Endodermal cell (in vitro differentiated cells): ENCODE measurements around the gene ARHGEF28. TPM values are rescaled to one million over a fixed set of nuclear protein-coding genes. Genes with fewer than 3 reads are reported as not detected.

Source experiments
- DNase-seq: peaks from one replicate; pipeline ENCODE4 v3.0.0-alpha.2; 2017
- H3K27ac ChIP-seq: 2 replicates; pipeline ENCODE4 v1.5.1; 2013; ENCODE audit warnings: mild to moderate bottlenecking, low read depth, low read length, moderate library complexity
- H3K27me3 ChIP-seq: 2 replicates; pipeline ENCODE4 v1.6.1; 2013; ENCODE audit warnings: mild to moderate bottlenecking, low read length, moderate library complexity; ENCODE audit not compliant: insufficient read depth, control insufficient read depth, poor library complexity, severe bottlenecking
- H3K36me3 ChIP-seq: 2 replicates; pipeline ENCODE4 v1.7.0; 2013; ENCODE audit warnings: mild to moderate bottlenecking, low read length, moderate library complexity; ENCODE audit not compliant: control insufficient read depth, insufficient read depth
- H3K4me1 ChIP-seq: one replicate; pipeline ENCODE4 v1.7.0; 2013; ENCODE audit warnings: low read length; ENCODE audit not compliant: control insufficient read depth, insufficient read depth
- H3K4me3 ChIP-seq: 2 replicates; pipeline ENCODE4 v1.5.1; 2013; ENCODE audit warnings: mild to moderate bottlenecking, low read length, moderate library complexity
- H3K9ac ChIP-seq: 2 replicates; pipeline ENCODE4 v1.6.1; 2013; ENCODE audit warnings: mild to moderate bottlenecking, low read length, moderate library complexity; ENCODE audit not compliant: poor library complexity, severe bottlenecking; ENCODE audit errors: extremely low read depth
- H3K9me3 ChIP-seq: 2 replicates; pipeline ENCODE4 v1.6.1; 2013; ENCODE audit warnings: mild to moderate bottlenecking, low read length, moderate library complexity; ENCODE audit not compliant: control insufficient read depth
- H3K27ac Mint-ChIP-seq: 2 replicates; pipeline ENCODE4 v1.8.0; 2020; ENCODE audit warnings: mixed read lengths
- H3K27me3 Mint-ChIP-seq: 2 replicates; pipeline ENCODE4 v1.8.0; 2021; ENCODE audit warnings: mild to moderate bottlenecking, mixed read lengths; ENCODE audit not compliant: insufficient read depth
- H3K36me3 Mint-ChIP-seq: 2 replicates; pipeline ENCODE4 v1.8.0; 2020; ENCODE audit warnings: low read depth, mixed read lengths
- H3K4me1 Mint-ChIP-seq: 2 replicates; pipeline ENCODE4 v1.8.0; 2020; ENCODE audit warnings: mixed read lengths
- H3K4me3 Mint-ChIP-seq: 2 replicates; pipeline ENCODE4 v1.8.0; 2020; ENCODE audit warnings: mild to moderate bottlenecking, moderate library complexity, mixed read lengths
- H3K9me3 Mint-ChIP-seq: 2 replicates; pipeline ENCODE4 v1.8.0; 2020; ENCODE audit warnings: mild to moderate bottlenecking, mixed read lengths
- WGBS, 2 experiments: methylation state at CpG; one replicate each; pipeline versions ENCODE4 v1.1.5 to v1.1.7; 2013; ENCODE audit warnings: missing lambda C conversion rate in 2 of 2, mixed read lengths in 1 of 2; ENCODE audit not compliant: insufficient coverage in 1 of 2, insufficient read length in 1 of 2; 5-methylcytosine and 5-hydroxymethylcytosine counted together
- total RNA-seq, 2 donors: library from RNA; stranded (reverse); fragmentation: NEBNext Ultra II Directional in 1 of 2; extraction: Animal tissue kit (Norgen Biotek cat#: 25700) in 1 of 2; gene quantifications; 2 replicates in 1 of 2; 3 replicates in 1 of 2; pipeline ENCODE4 v1.2.1, GENCODE V29; 2021
- TF ChIP-seq, protein P1 (sequence below): fragments of 200-600 bp; sonication (generic); conservative IDR thresholded peaks from 2 replicates; pipeline ENCODE4 v1.5.0; 2021; ENCODE audit warnings: antibody characterized with exemption, mild to moderate bottlenecking

Gene ARHGEF28
- total RNA-seq, 2 donors from 2014 or later = 0.92 to 1.2 TPM

- Mint-ChIP-seq H3K27me3 (no peaks in the 10 kb centered on the region), H3K9me3 (no peaks in the 10 kb centered on the region), H3K4me1 (peaks cover 7% of the 10 kb centered on the region), H3K27ac (no peak overlapping the region), H3K36me3 (no peaks in the 10 kb centered on the region), H3K4me3 (no peak overlapping the region)
- WGBS, 2 experiments = 94 to 97% methylated on average over 4 to 5 of the region's 5 CpGs
- Histone ChIP-seq H3K27me3 (peaks cover 5% of the 10 kb centered on the region), H3K27ac (no peak overlapping the region), H3K4me3 (no peak overlapping the region), H3K4me1 (no peaks in the 10 kb centered on the region), H3K36me3 (no peaks in the 10 kb centered on the region), H3K9me3 (no peaks in the 10 kb centered on the region), H3K9ac (no peak overlapping the region)
- no peak for DNase-seq
- TF ChIP-seq, protein P1, sequence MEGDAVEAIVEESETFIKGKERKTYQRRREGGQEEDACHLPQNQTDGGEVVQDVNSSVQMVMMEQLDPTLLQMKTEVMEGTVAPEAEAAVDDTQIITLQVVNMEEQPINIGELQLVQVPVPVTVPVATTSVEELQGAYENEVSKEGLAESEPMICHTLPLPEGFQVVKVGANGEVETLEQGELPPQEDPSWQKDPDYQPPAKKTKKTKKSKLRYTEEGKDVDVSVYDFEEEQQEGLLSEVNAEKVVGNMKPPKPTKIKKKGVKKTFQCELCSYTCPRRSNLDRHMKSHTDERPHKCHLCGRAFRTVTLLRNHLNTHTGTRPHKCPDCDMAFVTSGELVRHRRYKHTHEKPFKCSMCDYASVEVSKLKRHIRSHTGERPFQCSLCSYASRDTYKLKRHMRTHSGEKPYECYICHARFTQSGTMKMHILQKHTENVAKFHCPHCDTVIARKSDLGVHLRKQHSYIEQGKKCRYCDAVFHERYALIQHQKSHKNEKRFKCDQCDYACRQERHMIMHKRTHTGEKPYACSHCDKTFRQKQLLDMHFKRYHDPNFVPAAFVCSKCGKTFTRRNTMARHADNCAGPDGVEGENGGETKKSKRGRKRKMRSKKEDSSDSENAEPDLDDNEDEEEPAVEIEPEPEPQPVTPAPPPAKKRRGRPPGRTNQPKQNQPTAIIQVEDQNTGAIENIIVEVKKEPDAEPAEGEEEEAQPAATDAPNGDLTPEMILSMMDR = no peak
Measured at GRCh38 chr5:73897893-73898292, 271.9 kb downstream of the ARHGEF28 start.

GRCh38 chr5:73899055-73899454 lies 273.1 kb downstream of the ARHGEF28 start:
- H3K36me3 Mint-ChIP-seq = no peaks in the 10 kb centered on the region
- Histone ChIP-seq H3K9ac (no peak overlapping the region), H3K36me3 (no peaks in the 10 kb centered on the region), H3K4me3 (no peak overlapping the region), H3K4me1 (no peaks in the 10 kb centered on the region), H3K9me3 (no peaks in the 10 kb centered on the region), H3K27me3 (peaks cover 5% of the 10 kb centered on the region), H3K27ac (no peak overlapping the region)
- DNase-seq = no peak
- H3K4me1 Mint-ChIP-seq = peaks cover 6% of the 10 kb centered on the region
- no peak overlapping the region for H3K4me3 Mint-ChIP-seq
- no peaks in the 10 kb centered on the region for H3K27me3 Mint-ChIP-seq
- H3K27ac Mint-ChIP-seq = no peak overlapping the region
- no peaks in the 10 kb centered on the region for H3K9me3 Mint-ChIP-seq
- 92 to 100% methylated on average over 3 to 9 of the region's 9 CpGs for WGBS, 2 experiments
- TF ChIP-seq, protein P1 = no peak

GRCh38 chr5:73899916-73900315 lies 273.9 kb downstream of the ARHGEF28 start:
- WGBS, 2 experiments = 80 to 93% methylated on average over 1 to 3 of the region's 3 CpGs
- H3K36me3 Mint-ChIP-seq = no peaks in the 10 kb centered on the region
- peaks cover 4% of the 10 kb centered on the region for H3K4me1 Mint-ChIP-seq
- no peaks in the 10 kb centered on the region for H3K9me3 Mint-ChIP-seq
- TF ChIP-seq, protein P1 = no peak
- Histone ChIP-seq H3K4me3 (no peak overlapping the region), H3K9ac (no peak overlapping the region), H3K4me1 (no peaks in the 10 kb centered on the region), H3K27me3 (peaks cover 5% of the 10 kb centered on the region), H3K36me3 (no peaks in the 10 kb centered on the region), H3K27ac (no peak overlapping the region), H3K9me3 (no peaks in the 10 kb centered on the region)
- no peak overlapping the region for H3K4me3 Mint-ChIP-seq
- no peaks in the 10 kb centered on the region for H3K27me3 Mint-ChIP-seq
- H3K27ac Mint-ChIP-seq = no peak overlapping the region
- no peak for DNase-seq
